Measurements from ENCODE around the gene INPP4B.

Gene INPP4B

DNA sequence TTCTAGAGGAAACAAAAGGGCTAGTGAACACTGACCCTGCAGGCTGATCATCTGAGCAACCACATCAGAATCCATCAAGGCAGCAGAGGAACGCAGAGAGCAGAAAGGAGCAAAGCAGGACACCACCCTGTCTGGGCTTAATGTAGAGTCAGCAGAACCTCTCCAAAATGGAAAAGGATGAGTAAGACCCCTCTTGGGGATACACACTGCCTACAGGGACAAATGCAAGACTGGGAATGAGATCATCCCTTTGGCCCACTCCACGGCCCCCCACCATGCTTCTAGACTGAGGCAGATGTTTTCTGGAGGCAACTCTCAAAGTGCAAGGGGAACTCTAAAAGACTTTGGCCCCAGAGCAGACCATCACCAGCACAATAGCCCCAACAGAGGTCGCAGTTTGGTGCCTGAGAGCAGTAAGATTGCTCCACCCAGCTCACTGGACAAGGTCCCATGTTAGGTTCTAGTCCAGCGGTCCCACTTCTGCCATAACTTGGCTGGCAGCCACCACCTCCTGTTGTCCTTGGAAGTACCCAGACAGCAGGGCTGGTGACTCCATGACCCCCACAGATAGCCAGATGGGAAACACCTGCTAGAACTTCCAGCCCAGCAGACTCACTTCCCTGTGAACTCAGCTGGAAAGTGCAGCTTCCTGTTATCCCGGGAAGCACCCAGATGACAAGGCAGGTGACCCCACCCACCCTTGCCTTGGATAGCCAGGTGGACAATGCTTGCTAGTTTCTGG is 372.7 kb downstream of the INPP4B start:
- DNase-seq (ENCODE audit: low read depth in 3 of 3): no peak

GRCh38 chr4:142467088-142467487 is 379.0 kb downstream of the INPP4B start:
- no peak for DNase-seq (ENCODE audit: low read depth in 3 of 3)

DNA sequence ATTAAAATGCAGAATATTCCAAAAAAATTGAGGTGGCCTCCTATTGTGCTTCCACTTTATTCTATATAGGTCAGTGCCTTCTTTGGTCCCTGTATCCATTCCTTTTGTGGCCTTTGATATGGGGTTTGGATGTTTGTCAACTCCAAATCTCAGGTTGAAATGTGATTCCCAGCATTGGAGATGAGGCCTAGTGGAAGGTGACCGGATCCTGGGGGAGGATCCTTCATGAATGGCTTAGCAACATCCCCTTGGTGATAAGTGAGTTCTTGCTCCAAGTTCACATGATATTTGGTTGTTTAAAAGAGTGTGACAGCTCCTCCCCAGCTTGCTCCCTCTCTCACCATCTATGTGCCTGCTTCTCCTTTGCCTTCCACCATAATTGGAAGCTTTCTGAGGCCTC is 380.6 kb downstream of the INPP4B start:
- DNase-seq (ENCODE audit: low read depth in 3 of 3): no peak

GRCh38 chr4:142463206-142463605 is 382.9 kb downstream of the INPP4B start:
- no peak for DNase-seq (ENCODE audit: low read depth in 3 of 3)

DNA sequence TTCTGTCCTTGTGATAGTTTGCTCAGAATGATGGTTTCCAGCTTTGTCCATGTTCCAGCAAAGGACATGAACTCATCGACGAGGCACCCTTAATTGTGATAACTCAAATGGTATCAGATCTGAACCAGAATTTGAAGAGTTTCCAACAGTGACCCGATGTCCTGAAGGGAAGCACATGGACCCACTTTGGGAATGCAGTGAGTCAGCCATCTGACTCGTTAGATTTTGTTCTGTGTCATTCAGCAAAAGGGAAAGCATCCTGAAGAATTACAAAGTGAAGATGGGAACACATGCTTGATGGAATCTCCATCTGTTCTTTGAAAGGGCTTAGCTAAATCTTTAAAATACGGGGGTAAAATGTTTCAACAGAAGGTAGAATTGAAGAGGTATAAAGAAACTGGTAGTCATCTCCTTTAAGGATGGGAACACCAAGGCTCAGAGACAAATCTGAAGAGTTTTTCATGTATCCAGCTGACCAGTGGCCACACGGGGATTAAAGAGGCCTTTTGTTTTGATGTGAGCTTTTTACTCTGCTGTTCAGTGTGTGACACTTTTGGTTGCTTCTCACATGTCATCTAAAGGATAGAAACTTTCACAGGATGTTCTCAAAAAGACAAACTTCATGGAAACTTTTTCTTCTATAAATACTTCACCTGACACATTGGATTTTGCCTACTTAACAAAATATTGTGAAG is 393.8 kb downstream of the INPP4B start:
- no peak for DNase-seq (ENCODE audit: low read depth in 3 of 3)

DNA sequence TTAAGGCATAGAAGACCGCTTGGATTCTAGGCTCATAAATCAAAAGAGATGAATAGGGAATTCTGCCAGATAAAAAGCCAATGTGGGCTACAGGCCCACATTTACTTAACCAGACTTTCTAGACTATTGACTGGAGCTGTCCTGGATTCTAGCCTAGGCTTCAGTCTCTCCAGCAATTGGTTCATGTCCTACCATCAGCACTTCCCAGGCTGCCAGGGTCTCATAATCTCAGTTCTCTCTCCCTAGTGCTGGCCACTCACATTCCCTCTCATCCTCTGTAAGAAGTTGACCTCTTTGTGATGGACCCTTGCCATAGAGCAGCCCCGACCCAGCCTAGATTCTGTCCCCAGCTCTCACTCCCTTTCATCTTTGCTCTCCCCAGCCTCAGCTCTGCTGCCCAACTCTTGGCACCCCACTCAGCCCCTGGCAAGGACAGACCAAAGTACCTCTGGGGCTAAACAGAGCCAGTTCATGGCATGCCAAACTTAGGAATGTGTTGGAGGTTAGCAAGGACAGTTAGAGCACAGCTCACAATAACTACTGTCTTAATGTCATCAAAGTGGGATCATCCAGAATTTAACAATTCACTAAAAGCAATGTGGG is 396.2 kb downstream of the INPP4B start:
- DNase-seq (ENCODE audit: low read depth in 3 of 3): no peak

- DNase-seq (ENCODE audit: low read depth in 3 of 3): no peak
Observed at GRCh38 chr4:142447009-142447408, 399.1 kb downstream of the INPP4B start.

DNA sequence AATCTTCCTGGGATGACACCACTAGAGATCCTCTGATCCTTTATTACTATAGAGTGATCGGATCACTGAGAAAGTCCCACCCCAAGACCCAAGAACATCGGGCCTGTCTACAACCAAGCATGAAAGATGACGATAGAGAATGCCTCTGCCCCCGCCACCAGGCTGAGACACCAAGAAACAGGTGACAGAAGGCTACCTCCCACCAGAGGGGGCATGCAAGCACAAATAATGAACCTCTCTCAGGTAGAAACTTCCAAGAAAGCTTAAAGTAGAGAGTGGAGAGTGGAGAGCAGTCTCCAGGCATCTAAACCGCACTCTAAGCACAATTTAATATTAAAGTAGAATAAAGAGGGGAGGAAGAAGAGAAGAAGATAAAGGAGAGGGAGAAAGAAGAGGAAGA is 402.6 kb downstream of the INPP4B start:
- no peak for DNase-seq (ENCODE audit: low read depth in 3 of 3)

DNA sequence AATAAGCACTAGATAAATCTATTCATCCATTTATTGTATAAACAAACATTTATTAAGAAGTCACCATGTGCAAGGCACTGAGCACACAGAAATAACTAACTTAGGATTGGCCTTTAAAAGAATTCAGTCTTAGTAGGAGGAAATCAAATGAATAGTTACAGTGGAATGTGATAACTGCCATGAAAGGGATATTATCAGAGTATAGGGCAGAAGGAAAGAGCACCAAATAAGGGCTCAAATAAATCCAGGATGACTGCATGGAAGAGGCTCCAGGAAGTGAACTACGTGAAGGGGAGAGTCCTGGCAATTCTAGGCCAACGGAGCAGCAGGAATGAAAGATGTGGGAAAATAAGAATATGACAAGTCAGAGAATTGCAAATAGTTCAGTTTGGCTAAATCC is 406.0 kb downstream of the INPP4B start:
- no peak for DNase-seq (ENCODE audit: low read depth in 3 of 3)

GRCh38 chr4:142435599-142436235 is 410.4 kb downstream of the INPP4B start:
- DNase-seq (ENCODE audit: low read depth in 3 of 3): no peak

- DNase-seq (ENCODE audit: low read depth in 3 of 3): no peak
Observed at GRCh38 chr4:142434519-142435224, 411.4 kb downstream of the INPP4B start.

GRCh38 chr4:142428715-142429114 is 417.4 kb downstream of the INPP4B start:
- DNase-seq (ENCODE audit: low read depth in 3 of 3): no peak

DNA sequence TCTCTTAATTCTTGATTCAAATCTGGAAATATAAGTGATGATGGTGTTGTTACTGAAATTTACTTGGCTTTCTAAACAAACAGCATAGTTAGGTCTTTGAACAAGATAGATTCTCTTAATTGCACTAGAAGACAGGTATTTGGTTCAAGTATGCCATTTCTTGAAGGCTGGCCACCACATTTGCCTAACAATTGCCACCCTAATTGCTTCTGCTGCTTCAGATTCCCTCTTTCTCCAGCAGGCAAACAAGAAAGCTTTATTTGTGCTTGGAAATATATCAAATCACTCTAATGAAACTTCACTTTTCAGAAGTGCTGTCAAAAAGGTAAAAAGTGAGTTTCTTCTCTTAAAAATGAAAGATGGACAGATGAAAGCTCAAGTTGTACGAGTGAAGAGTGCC is 418.6 kb downstream of the INPP4B start:
- DNase-seq (ENCODE audit: low read depth in 3 of 3): no peak

DNA sequence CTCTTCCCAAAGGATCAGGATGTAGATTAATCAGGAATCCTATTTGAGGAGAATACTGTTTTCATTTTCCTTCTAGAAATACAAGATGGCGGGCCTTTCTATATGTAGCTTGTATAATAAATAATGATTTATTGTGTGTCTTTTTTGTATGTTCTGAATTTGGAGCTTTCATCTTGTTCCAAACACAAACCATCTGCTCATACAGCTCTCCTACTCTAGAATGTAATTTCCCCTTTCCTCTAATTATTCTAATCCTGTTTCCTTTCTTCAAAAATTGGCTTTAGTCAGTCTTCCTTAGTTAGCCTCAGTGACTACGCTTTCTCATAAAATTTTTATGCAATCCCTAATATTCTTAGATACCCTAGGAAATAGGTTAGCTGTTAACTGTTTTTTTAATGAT is 422.2 kb downstream of the INPP4B start:
- DNase-seq (ENCODE audit: low read depth in 3 of 3): no peak

- no peak for DNase-seq (ENCODE audit: low read depth in 3 of 3)
Observed at GRCh38 chr4:142420311-142421095, 425.6 kb downstream of the INPP4B start.

- DNase-seq (ENCODE audit: low read depth in 3 of 3): no peak
Observed at GRCh38 chr4:142419712-142420111, 426.4 kb downstream of the INPP4B start.

GRCh38 chr4:142418697-142419096 is 427.4 kb downstream of the INPP4B start:
- no peak for DNase-seq (ENCODE audit: low read depth in 3 of 3)

GRCh38 chr4:142416711-142417275 is 429.3 kb downstream of the INPP4B start:
- DNase-seq (ENCODE audit: low read depth in 3 of 3): no peak

DNA sequence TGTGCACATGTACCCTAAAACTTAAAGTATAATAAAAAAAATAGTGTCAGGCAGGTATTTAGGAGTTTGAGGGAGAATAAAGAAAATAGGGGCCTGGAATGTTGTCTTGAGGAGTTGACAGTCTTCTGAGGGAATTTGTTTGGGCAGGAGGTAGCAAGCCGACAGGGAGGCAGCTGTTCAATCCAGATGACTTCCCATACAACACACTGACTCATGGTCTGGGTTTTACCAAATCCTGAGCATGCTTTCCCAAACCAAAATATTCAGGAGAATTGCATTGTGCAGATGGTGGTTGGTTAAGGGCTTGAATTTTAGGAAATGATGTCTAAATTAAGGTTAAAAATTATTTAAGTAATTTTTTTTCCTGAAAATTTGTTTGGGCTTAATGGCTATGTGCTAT is 430.0 kb downstream of the INPP4B start:
- DNase-seq (ENCODE audit: low read depth in 3 of 3): no peak

DNA sequence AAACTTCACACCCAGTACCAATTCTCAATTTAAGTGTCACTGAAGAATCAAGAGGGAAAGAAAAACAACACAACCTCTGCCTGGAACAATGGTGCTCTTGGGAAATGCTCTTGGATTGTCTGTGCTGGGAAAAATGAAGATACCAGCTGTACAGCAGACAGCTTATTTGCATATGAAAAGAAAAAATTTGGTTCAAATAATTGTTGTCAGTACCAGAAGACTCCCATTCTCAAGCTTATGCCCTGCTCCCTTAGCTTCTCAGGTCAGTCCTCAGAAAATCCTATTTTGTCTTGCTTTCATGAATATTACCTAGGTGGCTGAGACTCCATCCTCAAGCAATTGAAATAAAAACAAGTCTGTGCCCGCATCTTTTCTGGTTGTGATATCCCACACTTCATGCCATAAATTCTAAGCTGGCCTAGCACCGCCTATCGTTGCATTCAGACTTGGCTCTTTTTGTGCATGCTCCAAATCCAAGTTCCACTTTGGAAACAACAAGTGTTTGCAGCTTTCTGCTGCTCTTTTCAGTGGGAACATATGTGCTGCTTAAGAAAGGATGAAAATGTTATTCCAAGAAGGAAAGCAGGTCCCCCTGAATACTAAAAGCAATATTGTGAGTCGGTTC is 431.6 kb downstream of the INPP4B start:
- DNase-seq (ENCODE audit: low read depth in 3 of 3): no peak
